ENCODE measurements around the gene TMEM51. TPM values are rescaled to one million over a fixed set of nuclear protein-coding genes. Genes with fewer than 3 reads are reported as not detected.

Gene TMEM51
- total RNA-seq, 1 experiment from 2014 or later: 24.7 TPM

DNA sequence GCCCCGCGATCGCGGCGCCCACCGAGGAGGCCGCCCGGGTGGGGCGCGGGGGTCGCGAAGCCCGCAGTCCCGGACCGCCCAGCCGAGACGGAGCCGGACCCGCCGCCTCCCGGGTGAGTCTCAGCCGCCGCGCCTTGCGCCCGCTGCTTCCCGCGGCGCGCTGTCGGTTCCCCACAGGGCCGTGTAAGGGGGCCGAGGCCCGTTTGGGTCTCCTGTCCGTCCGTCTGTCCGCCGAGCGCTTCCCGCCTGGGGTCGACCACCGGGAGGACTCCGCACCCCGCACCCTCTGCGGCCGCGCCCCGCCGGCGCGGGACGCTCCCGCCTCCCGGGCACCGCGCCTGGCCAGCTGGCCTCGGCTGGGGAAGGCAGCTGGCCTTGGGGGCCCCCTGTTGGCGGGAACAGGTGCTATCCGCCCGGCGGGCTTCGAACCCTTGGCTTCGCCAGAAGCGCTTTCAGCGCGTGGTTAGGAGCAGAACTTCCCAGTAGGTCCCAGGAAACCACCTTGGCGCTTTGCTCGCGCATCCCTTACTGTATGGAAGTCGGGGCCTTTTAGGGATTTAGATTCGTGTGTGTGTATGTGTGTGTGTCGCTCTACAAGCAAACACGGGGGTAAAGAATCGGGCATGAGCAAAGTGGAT, 414 bp downstream of the TMEM51 start:
- ChIA-PET POLR2A (interaction anchor here (0.6 to 1.3 kb wide), 5 partner anchors 18 to 46 kb away, joined by 3 to 7 read pairs (median 6); no protein-coding TSS in a partner anchor), CTCF (interaction anchor here (0.6 to 4.2 kb wide), 7 partner anchors 20 to 67 kb away, joined by 3 to 24 read pairs (median 4); no protein-coding TSS in a partner anchor)
- Mint-ChIP-seq H3K27ac (ENCODE audit: unreplicated experiment) (peak overlapping the region; percentile 43), H3K9me3 (ENCODE audit: unreplicated experiment) (no peaks in the 10 kb centered on the region), H3K4me1 (ENCODE audit: low read depth, unreplicated experiment) (peaks cover 22% of the 10 kb centered on the region), H3K36me3 (ENCODE audit: insufficient read depth, unreplicated experiment) (peaks cover 9% of the 10 kb centered on the region), H3K4me3 (ENCODE audit: unreplicated experiment) (peak overlapping the region; percentile 87), H3K27me3 (ENCODE audit: insufficient read depth, unreplicated experiment) (no peaks in the 10 kb centered on the region)
- H3K4me1 ChIP-seq: peaks cover 50% of the 10 kb centered on the region
- intact Hi-C loops (cut with micrococcal nuclease; ENCODE audit: unreplicated experiment): loop anchor here (2.0 kb wide), 1 partner anchor 21 kb away; no protein-coding TSS in a partner anchor
- DNase-seq: peak; percentile 47 to 74
- no peaks in the 10 kb centered on the region for H3K36me3 ChIP-seq (ENCODE audit: control insufficient read depth, insufficient read depth, low read length)
- no peaks in the 10 kb centered on the region for H3K27me3 ChIP-seq (replicated peaks; ENCODE audit: control insufficient read depth, insufficient read depth, low read length)
- TF ChIP-seq, protein P1, sequence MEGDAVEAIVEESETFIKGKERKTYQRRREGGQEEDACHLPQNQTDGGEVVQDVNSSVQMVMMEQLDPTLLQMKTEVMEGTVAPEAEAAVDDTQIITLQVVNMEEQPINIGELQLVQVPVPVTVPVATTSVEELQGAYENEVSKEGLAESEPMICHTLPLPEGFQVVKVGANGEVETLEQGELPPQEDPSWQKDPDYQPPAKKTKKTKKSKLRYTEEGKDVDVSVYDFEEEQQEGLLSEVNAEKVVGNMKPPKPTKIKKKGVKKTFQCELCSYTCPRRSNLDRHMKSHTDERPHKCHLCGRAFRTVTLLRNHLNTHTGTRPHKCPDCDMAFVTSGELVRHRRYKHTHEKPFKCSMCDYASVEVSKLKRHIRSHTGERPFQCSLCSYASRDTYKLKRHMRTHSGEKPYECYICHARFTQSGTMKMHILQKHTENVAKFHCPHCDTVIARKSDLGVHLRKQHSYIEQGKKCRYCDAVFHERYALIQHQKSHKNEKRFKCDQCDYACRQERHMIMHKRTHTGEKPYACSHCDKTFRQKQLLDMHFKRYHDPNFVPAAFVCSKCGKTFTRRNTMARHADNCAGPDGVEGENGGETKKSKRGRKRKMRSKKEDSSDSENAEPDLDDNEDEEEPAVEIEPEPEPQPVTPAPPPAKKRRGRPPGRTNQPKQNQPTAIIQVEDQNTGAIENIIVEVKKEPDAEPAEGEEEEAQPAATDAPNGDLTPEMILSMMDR (IDR thresholded peaks at IDR 0.05; ENCODE audit: insufficient read depth in 1 of 2, low read depth in 1 of 2, low read length in 1 of 2, severe bottlenecking in 1 of 2, unreplicated experiment in 1 of 2): peak; percentile 65 to 66
- H3K9me3 ChIP-seq: no peaks in the 10 kb centered on the region
- BruUV-seq (replicated peaks): no TSS peak
- H3K4me3 ChIP-seq (ENCODE audit: low read depth, low read length): peak overlapping the region; percentile 71

DNA sequence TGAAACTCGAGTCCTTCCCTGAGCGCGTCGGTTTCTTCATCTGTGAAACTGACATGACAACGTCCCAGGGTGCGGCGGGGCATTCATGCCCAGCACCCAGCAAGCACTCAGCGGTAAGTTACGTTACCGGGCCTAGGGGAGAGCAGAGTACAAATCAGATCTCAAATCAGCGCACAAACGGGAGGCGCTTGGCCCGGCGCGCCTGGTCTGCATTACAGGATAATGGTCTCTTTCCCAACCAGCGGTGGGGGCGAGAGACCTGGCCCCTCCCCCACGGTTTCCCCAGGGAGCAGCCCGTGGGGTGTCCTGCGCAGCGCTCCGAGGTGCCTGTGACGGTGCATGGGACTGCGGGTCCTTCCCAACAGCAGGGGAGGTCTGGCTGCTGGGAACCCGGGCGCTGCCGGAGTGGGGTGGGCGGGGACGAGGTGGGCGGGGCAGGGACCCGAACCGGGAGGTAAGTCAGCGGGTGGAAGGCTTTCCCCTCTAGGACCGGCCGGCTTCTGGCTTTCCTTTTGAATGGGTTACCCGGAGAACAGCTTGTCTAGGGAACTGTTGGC, 1.0 kb downstream of the TMEM51 start:
- no peaks in the 10 kb centered on the region for H3K9me3 Mint-ChIP-seq (ENCODE audit: unreplicated experiment)
- CTCF ChIA-PET: interaction anchor here (0.6 to 4.2 kb wide), 3 partner anchors 19 to 27 kb away, joined by 3 to 21 read pairs (median 4); no protein-coding TSS in a partner anchor
- no TSS peak for BruUV-seq (replicated peaks)
- peaks cover 55% of the 10 kb centered on the region for H3K4me1 ChIP-seq
- POLR2A ChIA-PET: interaction anchor here (0.6 to 1.1 kb wide), 2 partner anchors 18 to 46 kb away, joined by 4 to 6 read pairs; no protein-coding TSS in a partner anchor
- no peaks in the 10 kb centered on the region for H3K27me3 Mint-ChIP-seq (ENCODE audit: insufficient read depth, unreplicated experiment)
- H3K4me3 Mint-ChIP-seq (ENCODE audit: unreplicated experiment): peak overlapping the region; percentile 87
- no peaks in the 10 kb centered on the region; the same call in 1 of the 2 replicates for H3K36me3 ChIP-seq (ENCODE audit: control insufficient read depth, insufficient read depth, low read length)
- H3K36me3 Mint-ChIP-seq (ENCODE audit: insufficient read depth, unreplicated experiment): peaks cover 9% of the 10 kb centered on the region
- no peak for DNase-seq
- TF ChIP-seq, protein P1 (IDR thresholded peaks at IDR 0.05; ENCODE audit: insufficient read depth in 1 of 2, low read depth in 1 of 2, low read length in 1 of 2, severe bottlenecking in 1 of 2, unreplicated experiment in 1 of 2): no peak
- H3K27ac Mint-ChIP-seq (ENCODE audit: unreplicated experiment): peak overlapping the region; percentile 43
- no peaks in the 10 kb centered on the region for H3K27me3 ChIP-seq (replicated peaks; ENCODE audit: control insufficient read depth, insufficient read depth, low read length)
- intact Hi-C loops (cut with micrococcal nuclease; ENCODE audit: unreplicated experiment): no loop called here
- peak overlapping the region; percentile 71 for H3K4me3 ChIP-seq (ENCODE audit: low read depth, low read length)
- H3K9me3 ChIP-seq: no peaks in the 10 kb centered on the region
- H3K4me1 Mint-ChIP-seq (ENCODE audit: low read depth, unreplicated experiment): peaks cover 22% of the 10 kb centered on the region

DNA sequence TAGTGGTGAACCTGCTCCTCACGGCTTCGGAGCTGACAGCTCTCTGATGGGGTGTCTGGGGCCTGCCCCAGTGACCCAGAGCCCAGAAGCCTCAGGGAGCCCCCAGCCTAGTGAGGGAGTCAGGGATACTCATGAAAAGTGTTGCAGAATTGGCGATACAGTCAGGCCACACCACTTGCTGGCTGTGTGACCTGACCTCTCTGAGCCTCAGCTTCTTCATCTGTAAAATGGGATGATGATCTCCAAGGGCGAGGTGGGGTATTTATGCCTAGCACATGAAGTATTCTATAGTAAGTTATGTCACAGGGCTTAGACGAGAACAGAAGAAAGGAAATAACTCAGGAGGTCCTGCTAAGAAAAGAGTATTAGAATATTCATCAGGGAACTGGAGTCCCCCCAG, 1.6 kb downstream of the TMEM51 start:
- H3K36me3 Mint-ChIP-seq (ENCODE audit: insufficient read depth, unreplicated experiment): peaks cover 9% of the 10 kb centered on the region
- Histone ChIP-seq H3K4me1 (peaks cover 55% of the 10 kb centered on the region), H3K4me3 (ENCODE audit: low read depth, low read length) (no peak overlapping the region), H3K9me3 (no peaks in the 10 kb centered on the region), H3K27me3 (replicated peaks; ENCODE audit: control insufficient read depth, insufficient read depth, low read length) (no peaks in the 10 kb centered on the region), H3K36me3 (ENCODE audit: control insufficient read depth, insufficient read depth, low read length) (no peaks in the 10 kb centered on the region; the same call in 1 of the 2 replicates)
- ChIA-PET POLR2A (no interaction called here), CTCF (no interaction called here)
- peak overlapping the region; percentile 58 for H3K27ac Mint-ChIP-seq (ENCODE audit: unreplicated experiment)
- intact Hi-C loops (cut with micrococcal nuclease; ENCODE audit: unreplicated experiment): no loop called here
- H3K4me3 Mint-ChIP-seq (ENCODE audit: unreplicated experiment): peak overlapping the region; percentile 16
- BruUV-seq (replicated peaks): TSS peak; percentile 10
- H3K27me3 Mint-ChIP-seq (ENCODE audit: insufficient read depth, unreplicated experiment): no peaks in the 10 kb centered on the region
- TF ChIP-seq, protein P1 (IDR thresholded peaks at IDR 0.05; ENCODE audit: insufficient read depth in 1 of 2, low read depth in 1 of 2, low read length in 1 of 2, severe bottlenecking in 1 of 2, unreplicated experiment in 1 of 2): no peak
- H3K4me1 Mint-ChIP-seq (ENCODE audit: low read depth, unreplicated experiment): peaks cover 22% of the 10 kb centered on the region
- H3K9me3 Mint-ChIP-seq (ENCODE audit: unreplicated experiment): no peaks in the 10 kb centered on the region
- no peak for DNase-seq
